Immature natural killer cell (primary cell): Measurements from ENCODE around the gene FBXO15. TPM values are rescaled to one million over a fixed set of nuclear protein-coding genes. Genes with fewer than 3 reads are reported as not detected.

ENCODE experiments used
- DNase-seq, 3 donors: peaks; one replicate each; pipeline ENCODE4 v3.0.0; 2022; ENCODE audit warnings: mixed read lengths in 1 of 3
- H3K27ac Mint-ChIP-seq, 6 donors: one replicate each; pipeline ENCODE4 v1.8.0; 2020; ENCODE audit warnings: mixed read lengths in 6 of 6, mild to moderate bottlenecking in 5 of 6, inconsistent platforms in 4 of 6, moderate library complexity in 3 of 6
- H3K27me3 Mint-ChIP-seq, 3 donors: one replicate each; pipeline ENCODE4 v1.8.0; 2020 to 2021; ENCODE audit warnings: low read depth in 3 of 3, mild to moderate bottlenecking in 3 of 3, mixed read lengths in 3 of 3, moderate library complexity in 3 of 3, inconsistent platforms in 1 of 3
- H3K36me3 Mint-ChIP-seq, 3 donors: one replicate each; pipeline ENCODE4 v1.8.0; 2020; ENCODE audit warnings: mixed read lengths in 3 of 3, inconsistent platforms in 2 of 3, mild to moderate bottlenecking in 2 of 3
- H3K4me1 Mint-ChIP-seq, 2 donors: one replicate each; pipeline ENCODE4 v1.8.0; 2020; ENCODE audit warnings: inconsistent platforms in 2 of 2, mild to moderate bottlenecking in 2 of 2, mixed read lengths in 2 of 2, moderate library complexity in 1 of 2
- H3K4me3 Mint-ChIP-seq, 5 donors: one replicate each; pipeline ENCODE4 v1.8.0; 2020; ENCODE audit warnings: mild to moderate bottlenecking in 5 of 5, mixed read lengths in 5 of 5, inconsistent platforms in 3 of 5, moderate library complexity in 3 of 5
- H3K9me3 Mint-ChIP-seq, 6 donors: one replicate each; pipeline ENCODE4 v1.8.0; 2020; ENCODE audit warnings: mild to moderate bottlenecking in 6 of 6, mixed read lengths in 6 of 6, inconsistent platforms in 4 of 6, moderate library complexity in 3 of 6
- polyA plus RNA-seq, 3 donors: library from polyadenylated mRNA; unstranded; fragments of 300-500 nt; fragmentation: Illumina TruSeq; gene quantifications; one replicate each; pipeline ENCODE4 v1.2.3, GENCODE V29; 2021

Gene FBXO15
- polyA plus RNA-seq, 3 donors from 2014 or later, result 0.44 to 2.0 TPM; not detected in 1

DNA sequence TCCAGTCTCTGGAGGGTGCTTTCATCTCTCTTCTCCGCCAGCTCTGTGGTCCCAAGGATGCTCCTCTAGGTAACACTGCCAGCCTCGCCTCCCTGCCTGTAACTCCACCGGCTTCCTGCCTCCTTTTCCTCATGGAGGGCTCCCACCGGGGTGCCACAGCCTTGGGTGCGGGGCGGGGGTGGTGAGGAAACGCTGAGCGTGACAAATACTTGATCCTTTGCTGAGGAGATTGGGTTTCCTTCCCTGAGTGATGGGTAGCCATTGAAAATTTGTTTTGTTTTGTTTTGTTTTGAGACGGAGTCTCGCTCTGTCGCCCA, 25.8 kb upstream of the FBXO15 start:
- Mint-ChIP-seq H3K36me3 (no peaks in the 10 kb centered on the region), H3K4me3 (no peak overlapping the region), H3K27me3 (peaks cover 3 to 9% (median 8%) of the 10 kb centered on the region in 3 donors), H3K27ac (no peak overlapping the region), H3K9me3 (no peaks in the 10 kb centered on the region), H3K4me1 (peaks cover 0 to 8% of the 10 kb centered on the region in 2 donors)
- DNase-seq, result no peak

DNA sequence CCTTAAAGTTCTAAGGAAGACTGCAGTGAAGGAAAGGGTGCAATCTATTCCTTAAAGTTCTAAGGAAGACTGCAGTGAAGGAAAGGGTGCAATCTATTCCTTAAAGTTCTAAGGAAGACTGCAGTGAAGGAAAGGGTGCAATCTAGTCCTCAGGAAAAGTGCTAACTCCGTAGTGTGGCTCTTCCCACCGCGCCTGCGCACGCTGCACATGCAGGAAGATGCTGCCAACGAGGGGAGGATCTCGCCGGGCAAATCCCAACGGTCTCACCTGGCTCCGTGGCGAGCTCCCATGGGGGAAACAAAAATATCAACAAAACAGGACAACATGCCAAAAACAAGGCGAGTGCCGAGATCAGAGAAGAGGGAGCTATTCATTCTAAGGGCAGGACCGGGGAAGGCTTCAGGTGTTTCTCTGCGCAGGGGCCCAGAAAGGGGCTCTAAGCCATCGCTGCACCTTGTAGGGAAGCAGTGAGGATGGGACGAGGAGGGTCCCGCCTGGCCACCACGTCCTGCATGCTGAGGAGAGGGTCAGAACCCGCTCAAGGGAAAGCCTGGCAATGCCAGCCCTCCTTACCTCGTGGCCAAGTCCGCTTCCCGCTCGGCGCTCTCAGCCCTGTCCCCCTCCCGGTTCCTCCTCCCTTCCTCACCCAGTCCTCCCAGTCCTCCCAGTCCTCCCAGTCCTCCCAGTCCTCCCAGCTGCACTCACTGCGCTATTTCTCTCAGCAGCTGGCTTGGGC, 25.2 kb upstream of the FBXO15 start:
- H3K9me3 Mint-ChIP-seq, result no peaks in the 10 kb centered on the region
- no peak for DNase-seq
- H3K4me1 Mint-ChIP-seq, result peaks cover 0 to 8% of the 10 kb centered on the region in 2 donors
- no peaks in the 10 kb centered on the region for H3K36me3 Mint-ChIP-seq
- peaks cover 3 to 9% (median 6%) of the 10 kb centered on the region in 3 donors for H3K27me3 Mint-ChIP-seq
- H3K27ac Mint-ChIP-seq, result no peak overlapping the region
- no peak overlapping the region for H3K4me3 Mint-ChIP-seq

DNA sequence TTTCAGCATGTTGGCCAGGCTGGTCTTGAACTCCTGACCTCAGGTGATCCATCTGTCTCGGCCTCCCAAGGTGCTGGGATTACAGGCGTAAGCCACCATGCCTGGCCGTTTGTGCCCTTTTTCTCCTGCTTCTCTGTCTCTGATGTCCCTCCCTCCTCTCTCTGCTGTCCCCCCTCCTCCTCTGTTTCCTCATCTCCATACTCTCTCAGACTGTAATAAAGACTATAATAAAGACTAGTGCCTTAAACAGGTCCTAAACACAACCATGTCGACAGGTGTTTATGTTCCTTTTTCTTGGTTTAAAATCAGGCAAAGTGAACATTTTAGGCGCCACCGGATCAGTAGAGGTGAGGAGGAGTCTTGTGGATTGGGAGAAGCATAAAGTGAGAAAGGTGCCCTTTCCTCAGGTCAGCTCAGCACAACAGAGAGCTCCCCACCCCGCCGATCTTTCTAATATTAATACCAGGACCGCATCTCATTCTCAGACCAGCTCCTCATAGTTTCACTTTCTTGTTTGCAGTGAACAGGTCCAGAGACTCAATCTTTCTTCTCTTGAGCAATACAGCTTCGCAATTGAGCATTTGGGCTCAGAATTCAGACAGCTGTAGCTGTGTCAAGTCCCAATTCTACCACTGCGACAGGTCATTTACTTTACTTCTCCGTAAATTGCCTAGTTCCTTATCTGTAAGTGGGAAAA, 24.4 kb upstream of the FBXO15 start:
- Mint-ChIP-seq H3K36me3 (no peaks in the 10 kb centered on the region), H3K4me1 (peaks cover 0 to 8% of the 10 kb centered on the region in 2 donors), H3K9me3 (no peaks in the 10 kb centered on the region), H3K27ac (peak overlapping the region in 1 of 6 donors; percentile 36), H3K27me3 (peaks cover 3 to 9% (median 6%) of the 10 kb centered on the region in 3 donors), H3K4me3 (peak overlapping the region in 4 of 5 donors; percentile 48 to 60 (median 50))
- DNase-seq, result no peak

DNA sequence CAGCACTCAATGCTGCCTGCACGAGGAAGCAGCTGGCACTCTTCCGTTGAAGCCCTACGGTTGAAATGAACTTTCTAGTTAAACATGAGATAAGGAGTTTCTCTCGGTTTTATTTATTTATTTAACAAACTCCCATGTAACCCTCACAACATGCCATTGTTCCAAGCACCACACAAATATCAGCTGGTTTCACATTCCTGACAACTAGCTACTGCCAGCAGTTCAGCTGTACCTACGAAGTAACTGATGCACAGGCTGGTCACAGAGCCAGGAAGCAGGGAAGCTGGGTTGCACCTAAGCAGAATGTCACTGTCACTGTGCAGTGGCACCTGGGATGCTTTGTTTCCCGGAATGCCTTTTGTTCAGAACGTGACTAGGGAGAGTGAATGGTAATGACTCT, 18.8 kb upstream of the FBXO15 start:
- Mint-ChIP-seq H3K27ac (peak overlapping the region in 1 of 6 donors; percentile 4), H3K4me3 (no peak overlapping the region), H3K27me3 (peaks cover 0 to 8% (median 5%) of the 10 kb centered on the region in 3 donors), H3K4me1 (peaks cover 0 to 1% of the 10 kb centered on the region in 2 donors), H3K36me3 (peaks cover 0 to 10% (median 0%) of the 10 kb centered on the region in 3 donors), H3K9me3 (peaks cover 0 to 4% (median 0%) of the 10 kb centered on the region in 6 donors)
- DNase-seq, result no peak

DNA sequence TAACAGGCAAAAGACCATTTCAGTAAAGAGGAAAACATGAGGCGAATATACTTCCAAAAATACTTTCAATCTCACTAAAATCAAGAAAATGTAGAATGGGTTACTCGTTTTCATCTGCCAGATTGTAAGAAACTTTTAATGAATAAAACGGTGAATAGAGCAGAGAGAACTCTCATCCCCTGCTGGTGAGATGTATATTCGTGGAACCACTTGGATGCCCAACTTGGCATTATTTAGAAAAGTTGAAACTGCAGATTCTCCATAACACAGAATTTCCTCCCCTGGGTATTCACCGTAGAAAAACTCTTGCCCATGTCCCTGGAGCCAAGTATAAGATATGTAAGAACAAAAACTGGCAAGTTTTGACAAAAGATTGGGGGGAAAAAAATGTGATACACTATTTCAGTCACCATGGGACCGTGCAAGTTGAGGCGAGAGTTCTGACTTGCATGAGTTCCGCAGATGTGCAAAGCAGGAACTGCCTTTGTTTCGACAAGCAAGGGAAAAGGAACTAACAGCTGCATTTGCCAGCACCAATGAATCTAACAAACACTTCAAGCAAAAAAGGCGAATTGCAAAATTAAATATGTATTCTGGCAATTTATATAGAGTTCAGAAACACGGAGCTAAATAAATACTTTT, 15.5 kb upstream of the FBXO15 start:
- DNase-seq, result no peak
- Mint-ChIP-seq H3K27me3 (peaks cover 0 to 5% (median 4%) of the 10 kb centered on the region in 3 donors), H3K4me3 (no peak overlapping the region), H3K9me3 (peaks cover 0 to 4% (median 0%) of the 10 kb centered on the region in 6 donors), H3K36me3 (peaks cover 11 to 30% (median 15%) of the 10 kb centered on the region in 3 donors), H3K27ac (no peak overlapping the region), H3K4me1 (peaks cover 0 to 1% of the 10 kb centered on the region in 2 donors)

DNA sequence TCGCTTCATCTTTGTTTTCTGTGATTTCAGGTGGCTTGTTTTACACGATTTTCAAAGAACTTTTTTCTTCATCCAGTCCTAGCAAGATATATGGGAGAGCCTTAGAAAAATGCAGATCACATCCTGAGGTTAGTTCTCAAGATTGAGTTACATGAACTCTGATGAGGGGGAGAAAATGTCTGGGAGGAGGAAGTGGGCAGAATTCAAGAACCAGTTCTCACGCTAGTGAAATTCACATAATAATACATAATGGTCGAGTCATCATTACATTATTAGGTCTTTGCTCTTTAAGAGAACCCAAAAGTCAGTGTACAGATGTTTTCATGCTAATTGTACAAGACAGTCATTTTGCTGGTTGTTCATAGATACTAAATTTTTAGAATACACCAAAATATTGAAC, 7.6 kb upstream of the FBXO15 start:
- Mint-ChIP-seq H3K4me1 (peaks cover 0 to 12% of the 10 kb centered on the region in 2 donors), H3K27me3 (no peaks in the 10 kb centered on the region), H3K27ac (no peak overlapping the region), H3K9me3 (no peaks in the 10 kb centered on the region), H3K36me3 (peaks cover 15 to 36% (median 21%) of the 10 kb centered on the region in 3 donors), H3K4me3 (no peak overlapping the region)
- no peak for DNase-seq

DNA sequence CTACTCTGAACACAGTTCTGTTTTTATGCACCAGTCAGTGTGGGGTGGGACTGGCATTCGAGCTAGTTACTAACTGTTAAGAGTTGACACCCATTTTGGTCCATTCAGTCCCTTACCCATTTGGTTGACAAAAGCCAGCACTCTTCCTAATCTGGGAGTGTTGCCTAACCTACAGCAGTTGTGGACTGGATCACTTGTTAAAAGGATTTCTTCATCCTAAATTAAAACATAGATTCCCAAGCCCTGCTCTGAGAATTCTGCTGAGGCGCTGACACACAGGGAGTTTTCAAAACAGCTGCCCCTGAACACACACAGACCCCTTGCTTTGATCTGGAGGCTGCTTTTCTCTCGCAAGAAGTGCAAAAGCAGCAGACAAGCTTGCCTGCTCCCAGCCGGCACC, 7.1 kb upstream of the FBXO15 start:
- Mint-ChIP-seq H3K4me3 (no peak overlapping the region), H3K27ac (no peak overlapping the region), H3K36me3 (peaks cover 15 to 33% (median 20%) of the 10 kb centered on the region in 3 donors), H3K4me1 (peaks cover 3 to 17% of the 10 kb centered on the region in 2 donors), H3K9me3 (no peaks in the 10 kb centered on the region), H3K27me3 (no peaks in the 10 kb centered on the region)
- DNase-seq, result no peak

DNA sequence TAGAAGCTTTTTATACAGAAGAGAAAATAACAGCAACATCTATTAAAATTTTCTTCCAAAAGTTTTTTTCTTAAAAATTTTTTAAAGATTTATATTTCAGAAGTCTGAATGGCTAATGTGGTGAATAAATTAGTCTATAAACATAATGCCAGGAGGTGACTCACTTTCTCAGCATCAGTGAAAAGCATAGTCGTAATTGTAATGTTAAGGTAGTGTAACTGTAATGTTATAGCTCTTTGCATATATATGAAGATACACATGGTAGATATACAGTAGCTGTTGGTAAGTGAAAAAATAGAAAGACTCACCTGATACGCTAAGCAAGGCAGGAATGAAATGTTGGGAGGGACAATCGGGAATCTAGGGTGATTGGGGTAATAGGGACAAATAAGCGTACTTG, 6.2 kb upstream of the FBXO15 start:
- Mint-ChIP-seq H3K27ac (no peak overlapping the region), H3K9me3 (no peaks in the 10 kb centered on the region), H3K27me3 (peaks cover 0 to 1% (median 0%) of the 10 kb centered on the region in 3 donors), H3K36me3 (peaks cover 15 to 24% (median 18%) of the 10 kb centered on the region in 3 donors), H3K4me3 (no peak overlapping the region), H3K4me1 (peaks cover 12 to 27% of the 10 kb centered on the region in 2 donors)
- DNase-seq, result no peak

DNA sequence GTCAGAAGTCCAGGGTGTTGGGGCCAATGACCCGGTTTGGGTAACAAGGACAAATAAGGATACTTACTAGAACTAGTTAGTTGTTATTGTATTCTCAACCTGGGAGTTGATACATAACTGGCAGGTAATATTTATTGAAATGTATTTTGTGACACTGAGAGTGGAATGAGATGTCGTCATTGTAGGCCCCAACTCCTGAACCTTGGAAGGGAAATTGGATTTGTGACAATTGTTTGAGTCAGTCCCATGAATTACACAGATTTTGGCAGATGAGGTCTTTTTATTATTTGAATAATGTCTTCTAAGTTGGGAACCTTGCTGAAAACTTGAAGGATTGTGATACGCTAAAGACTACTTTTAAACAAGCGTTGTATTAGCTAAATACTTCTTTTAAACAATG, 5.7 kb upstream of the FBXO15 start:
- Mint-ChIP-seq H3K36me3 (peaks cover 14 to 22% (median 15%) of the 10 kb centered on the region in 3 donors), H3K9me3 (no peaks in the 10 kb centered on the region), H3K4me3 (no peak overlapping the region), H3K4me1 (peaks cover 16 to 31% of the 10 kb centered on the region in 2 donors), H3K27ac (no peak overlapping the region), H3K27me3 (peaks cover 0 to 2% (median 1%) of the 10 kb centered on the region in 3 donors)
- DNase-seq, result no peak

DNA sequence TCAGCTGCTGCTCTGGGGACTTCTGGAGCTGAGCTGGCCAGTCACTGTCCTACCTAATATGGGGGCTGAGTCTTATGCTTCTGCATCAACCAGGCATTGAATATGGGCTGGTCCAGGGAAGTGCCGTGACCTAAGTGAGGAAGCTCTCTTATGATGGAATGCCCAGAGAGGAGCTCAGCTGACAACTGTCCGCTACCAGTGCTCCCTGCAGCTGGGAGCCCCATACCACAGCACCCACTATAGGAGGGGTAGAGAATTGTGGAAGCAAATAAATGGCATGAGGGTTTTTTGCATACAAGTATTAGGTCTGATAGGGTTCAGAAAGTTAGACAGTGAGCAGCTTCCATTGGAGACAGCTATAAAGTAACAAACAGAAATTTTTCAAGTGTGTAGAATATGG, 5.2 kb upstream of the FBXO15 start:
- no peak for DNase-seq
- peaks cover 9 to 18% (median 10%) of the 10 kb centered on the region in 3 donors for H3K36me3 Mint-ChIP-seq
- H3K4me3 Mint-ChIP-seq, result no peak overlapping the region
- no peak overlapping the region for H3K27ac Mint-ChIP-seq
- peaks cover 17 to 34% of the 10 kb centered on the region in 2 donors for H3K4me1 Mint-ChIP-seq
- H3K9me3 Mint-ChIP-seq, result no peaks in the 10 kb centered on the region
- peaks cover 3 to 6% (median 5%) of the 10 kb centered on the region in 3 donors for H3K27me3 Mint-ChIP-seq

DNA sequence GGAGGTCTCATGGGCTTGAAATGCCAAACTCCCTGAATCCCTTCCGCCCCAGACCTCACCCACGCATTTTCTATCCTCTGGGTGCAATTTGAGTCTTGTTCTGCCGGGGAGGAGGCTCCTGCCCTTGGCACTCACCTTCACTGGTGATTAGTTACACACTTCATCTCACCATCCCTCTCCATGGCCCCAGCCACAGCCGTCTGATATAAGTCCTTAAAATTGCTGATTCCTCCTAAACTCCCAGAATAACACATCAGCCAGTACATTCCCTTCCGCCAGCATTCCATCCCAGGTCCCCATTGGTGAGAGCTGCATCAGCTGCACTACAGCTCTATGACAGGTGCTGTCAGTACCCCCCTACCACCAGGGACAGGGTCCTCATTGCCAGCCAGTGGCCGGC, 4.6 kb upstream of the FBXO15 start:
- DNase-seq, result no peak
- H3K27ac Mint-ChIP-seq, result peak overlapping the region in 1 of 6 donors; percentile 29
- peaks cover 9 to 17% (median 9%) of the 10 kb centered on the region in 3 donors for H3K36me3 Mint-ChIP-seq
- no peak overlapping the region for H3K4me3 Mint-ChIP-seq
- H3K9me3 Mint-ChIP-seq, result peaks cover 0 to 2% (median 0%) of the 10 kb centered on the region in 6 donors
- peaks cover 21 to 36% of the 10 kb centered on the region in 2 donors for H3K4me1 Mint-ChIP-seq
- H3K27me3 Mint-ChIP-seq, result peaks cover 7 to 12% (median 9%) of the 10 kb centered on the region in 3 donors

DNA sequence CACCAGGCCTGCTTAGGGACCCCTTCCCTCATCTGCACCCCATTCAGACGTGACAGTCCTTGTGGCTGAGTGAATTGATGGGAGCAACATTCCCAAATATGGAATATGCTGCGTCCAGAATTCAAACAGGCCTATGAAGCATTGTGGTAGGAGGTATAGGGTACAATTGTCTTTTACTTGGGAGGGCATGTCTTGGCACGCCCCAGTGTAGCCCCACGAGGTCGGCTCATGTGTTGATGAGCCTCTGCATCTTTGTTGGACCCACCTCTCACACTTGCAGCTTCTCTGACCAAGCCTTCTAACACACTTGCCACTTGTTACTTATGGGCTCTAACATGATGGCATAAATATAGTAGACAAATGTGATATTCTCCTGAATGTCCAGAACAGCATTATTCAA, 2.2 kb upstream of the FBXO15 start:
- DNase-seq, result no peak
- Mint-ChIP-seq H3K36me3 (peaks cover 0 to 6% (median 4%) of the 10 kb centered on the region in 3 donors), H3K4me1 (peaks cover 30 to 42% of the 10 kb centered on the region in 2 donors), H3K27ac (peak overlapping the region in 3 of 6 donors; percentile 40 to 100 (median 70)), H3K9me3 (peaks cover 0 to 2% (median 0%) of the 10 kb centered on the region in 6 donors), H3K4me3 (peak overlapping the region in 4 of 5 donors; percentile 26 to 99 (median 52)), H3K27me3 (peaks cover 7 to 24% (median 16%) of the 10 kb centered on the region in 3 donors)

DNA sequence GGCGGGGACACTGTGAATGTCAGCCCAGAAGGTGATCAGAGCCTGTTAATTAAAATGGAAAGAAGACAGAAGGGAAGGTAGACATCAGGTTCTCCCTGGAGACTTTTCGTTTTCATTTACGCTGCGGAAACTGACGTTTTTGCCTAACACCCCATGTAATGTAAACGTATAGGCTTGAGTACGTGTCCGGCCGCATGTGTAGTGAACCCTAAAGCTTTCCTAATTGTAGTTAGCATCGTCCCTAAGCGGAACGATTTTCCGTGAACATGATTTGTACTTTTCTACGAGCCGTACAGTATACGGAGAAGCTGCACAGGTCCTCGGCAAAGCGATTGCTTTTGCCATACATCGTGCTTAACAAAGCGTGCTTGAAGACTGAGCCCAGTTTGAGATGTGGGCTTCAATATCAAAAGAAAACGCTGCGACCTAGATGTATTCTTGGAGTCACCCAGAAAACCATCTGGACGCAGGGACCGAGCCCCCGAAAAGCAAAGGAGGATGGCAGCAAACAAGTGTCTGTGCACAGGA, 973 bp upstream of the FBXO15 start:
- peaks cover 0 to 2% (median 0%) of the 10 kb centered on the region in 6 donors for H3K9me3 Mint-ChIP-seq
- H3K36me3 Mint-ChIP-seq, result peaks cover 0 to 3% (median 0%) of the 10 kb centered on the region in 3 donors
- H3K27ac Mint-ChIP-seq, result peak overlapping the region; percentile 99 to 100 (median 100)
- H3K4me1 Mint-ChIP-seq, result peaks cover 30 to 42% of the 10 kb centered on the region in 2 donors
- DNase-seq, result no peak
- H3K4me3 Mint-ChIP-seq, result peak overlapping the region; percentile 98 to 100 (median 99)
- peaks cover 7 to 24% (median 16%) of the 10 kb centered on the region in 3 donors for H3K27me3 Mint-ChIP-seq
